Measurements from ENCODE around the gene NRXN3. TPM values are rescaled to one million over a fixed set of nuclear protein-coding genes. Genes with fewer than 3 reads are reported as not detected.

Gene NRXN3
- total RNA-seq (2014; rRNA removed; shearing (Covaris generic)) (not detected in 2 replicates), total RNA-seq (2022) (not detected in 2 replicates), Bru-seq, nascent RNA (percentile 1 among the genes with signal in this experiment), BruChase-seq, experiment 1, labeled RNA remaining after a 6-hour chase (percentile 2 among the genes with signal in this experiment), BruChase-seq, experiment 2, labeled RNA remaining after a 2-hour chase (percentile 5 among the genes with signal in this experiment)
- long read RNA-seq: 0 reads

DNA sequence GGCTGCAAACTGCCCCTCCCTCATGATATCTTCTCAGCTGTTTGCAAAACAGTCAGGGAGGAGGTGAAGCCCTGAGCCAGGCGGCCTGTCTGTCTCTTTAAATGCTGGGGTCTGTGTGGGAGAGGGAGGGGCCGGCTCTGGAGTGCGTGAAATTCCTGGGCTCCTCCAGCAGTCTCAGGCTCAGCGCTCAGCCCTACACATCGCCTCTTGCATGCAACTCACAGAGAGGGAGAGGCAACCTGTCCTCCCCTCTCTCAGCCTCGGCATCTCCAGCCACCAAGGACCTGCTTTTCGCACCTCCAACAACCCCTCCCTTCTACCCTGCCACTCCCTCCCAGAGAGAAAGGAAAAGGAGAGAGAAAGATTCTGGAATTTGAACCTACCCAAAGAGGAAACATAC lies at the start of gene NRXN3:
NRXN3 (plus strand) TSS at position 171 of the 400 bp plus-strand sequence. CDS start 72,721 bp downstream, outside the sequence.
- no TSS peak for BruUV-seq (replicated peaks)
- intact Hi-C loops (cut with micrococcal nuclease; ENCODE audit: unreplicated experiment): no loop called here
- Histone ChIP-seq H3K9me2 (ENCODE audit: insufficient read depth, low read length) (no peaks in the 10 kb centered on the region), H2AFZ (ENCODE audit: low read length) (no peak within 1 kb of the TSS), H3K36me3 (ENCODE audit: insufficient read depth, low read length) (no peaks in the 10 kb centered on the region), H3K27ac (ENCODE audit: low read depth, low read length, poor library complexity, severe bottlenecking) (no peak within 1 kb of the TSS), H3K4me2 (ENCODE audit: low read length) (no peak within 1 kb of the TSS), H3K4me1 (ENCODE audit: insufficient read depth, low read length, poor library complexity, severe bottlenecking) (no peaks in the 10 kb centered on the region), H3K79me2 (ENCODE audit: insufficient read depth, low read depth, low read length) (no peaks in the 10 kb centered on the region), H3K9me3 (ENCODE audit: low read length) (no peaks in the 10 kb centered on the region), H4K20me1 (ENCODE audit: insufficient read depth, low read length) (no peaks in the 10 kb centered on the region), H3K4me3 (ENCODE audit: low read depth, low read length, poor library complexity, severe bottlenecking) (no peak within 1 kb of the TSS)
- DNase-seq (ENCODE audit: low spot score): no peak
- TF ChIP-seq, protein P1, sequence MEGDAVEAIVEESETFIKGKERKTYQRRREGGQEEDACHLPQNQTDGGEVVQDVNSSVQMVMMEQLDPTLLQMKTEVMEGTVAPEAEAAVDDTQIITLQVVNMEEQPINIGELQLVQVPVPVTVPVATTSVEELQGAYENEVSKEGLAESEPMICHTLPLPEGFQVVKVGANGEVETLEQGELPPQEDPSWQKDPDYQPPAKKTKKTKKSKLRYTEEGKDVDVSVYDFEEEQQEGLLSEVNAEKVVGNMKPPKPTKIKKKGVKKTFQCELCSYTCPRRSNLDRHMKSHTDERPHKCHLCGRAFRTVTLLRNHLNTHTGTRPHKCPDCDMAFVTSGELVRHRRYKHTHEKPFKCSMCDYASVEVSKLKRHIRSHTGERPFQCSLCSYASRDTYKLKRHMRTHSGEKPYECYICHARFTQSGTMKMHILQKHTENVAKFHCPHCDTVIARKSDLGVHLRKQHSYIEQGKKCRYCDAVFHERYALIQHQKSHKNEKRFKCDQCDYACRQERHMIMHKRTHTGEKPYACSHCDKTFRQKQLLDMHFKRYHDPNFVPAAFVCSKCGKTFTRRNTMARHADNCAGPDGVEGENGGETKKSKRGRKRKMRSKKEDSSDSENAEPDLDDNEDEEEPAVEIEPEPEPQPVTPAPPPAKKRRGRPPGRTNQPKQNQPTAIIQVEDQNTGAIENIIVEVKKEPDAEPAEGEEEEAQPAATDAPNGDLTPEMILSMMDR (conservative IDR thresholded peaks at IDR 0.05; ENCODE audit: low read length): no peak
- no peak for TF ChIP-seq EZH2phosphoT487 (IDR thresholded peaks at IDR 0.05; ENCODE audit: borderline replicate concordance, low read depth, low read length)
- ChIA-PET CTCF (ENCODE audit: unreplicated experiment) (no interaction called here), POLR2A (no interaction called here)

DNA sequence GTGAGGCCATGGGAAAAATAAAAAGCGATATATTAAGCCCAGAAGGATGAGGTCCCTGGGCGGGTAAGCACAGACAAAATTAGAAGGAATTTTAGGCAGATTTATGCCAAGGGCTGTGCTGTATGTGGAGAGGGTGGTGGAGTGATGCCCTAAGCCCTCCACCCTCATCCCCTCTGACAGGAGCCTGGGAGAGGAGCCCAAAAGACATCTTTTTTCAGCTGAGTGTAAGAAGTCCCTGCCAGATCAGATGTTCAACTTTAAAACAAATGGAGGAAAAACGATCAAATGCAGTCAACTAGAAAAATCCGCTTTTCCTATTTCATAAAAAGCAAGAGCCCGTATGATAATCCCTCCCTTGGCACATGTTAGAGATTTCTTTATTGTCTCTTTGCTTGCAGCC lies 47.7 kb upstream of the NRXN3 start:
- Histone ChIP-seq H3K4me1 (ENCODE audit: insufficient read depth, low read length, poor library complexity, severe bottlenecking) (no peaks in the 10 kb centered on the region), H3K9me3 (ENCODE audit: low read length) (no peaks in the 10 kb centered on the region), H4K20me1 (ENCODE audit: insufficient read depth, low read length) (no peaks in the 10 kb centered on the region), H3K9me2 (ENCODE audit: insufficient read depth, low read length) (no peaks in the 10 kb centered on the region), H3K79me2 (ENCODE audit: insufficient read depth, low read depth, low read length) (no peaks in the 10 kb centered on the region), H2AFZ (ENCODE audit: low read length) (no peak overlapping the region), H3K4me2 (ENCODE audit: low read length) (no peak overlapping the region), H3K36me3 (ENCODE audit: insufficient read depth, low read length) (no peaks in the 10 kb centered on the region), H3K4me3 (ENCODE audit: low read depth, low read length, poor library complexity, severe bottlenecking) (no peak overlapping the region), H3K27ac (ENCODE audit: low read depth, low read length, poor library complexity, severe bottlenecking) (no peak overlapping the region)
- TF ChIP-seq, protein P1 (conservative IDR thresholded peaks at IDR 0.05; ENCODE audit: low read length): no peak
- no peak for TF ChIP-seq EZH2phosphoT487 (IDR thresholded peaks at IDR 0.05; ENCODE audit: borderline replicate concordance, low read depth, low read length)
- intact Hi-C loops (cut with micrococcal nuclease; ENCODE audit: unreplicated experiment): no loop called here
- ChIA-PET CTCF (ENCODE audit: unreplicated experiment) (no interaction called here), POLR2A (interaction anchor here (0.5 kb wide), 1 partner anchor 10 kb away, joined by 5 read pairs; no protein-coding TSS in a partner anchor)
- no TSS peak for BruUV-seq (replicated peaks)
- no peak for DNase-seq (ENCODE audit: low spot score)

DNA sequence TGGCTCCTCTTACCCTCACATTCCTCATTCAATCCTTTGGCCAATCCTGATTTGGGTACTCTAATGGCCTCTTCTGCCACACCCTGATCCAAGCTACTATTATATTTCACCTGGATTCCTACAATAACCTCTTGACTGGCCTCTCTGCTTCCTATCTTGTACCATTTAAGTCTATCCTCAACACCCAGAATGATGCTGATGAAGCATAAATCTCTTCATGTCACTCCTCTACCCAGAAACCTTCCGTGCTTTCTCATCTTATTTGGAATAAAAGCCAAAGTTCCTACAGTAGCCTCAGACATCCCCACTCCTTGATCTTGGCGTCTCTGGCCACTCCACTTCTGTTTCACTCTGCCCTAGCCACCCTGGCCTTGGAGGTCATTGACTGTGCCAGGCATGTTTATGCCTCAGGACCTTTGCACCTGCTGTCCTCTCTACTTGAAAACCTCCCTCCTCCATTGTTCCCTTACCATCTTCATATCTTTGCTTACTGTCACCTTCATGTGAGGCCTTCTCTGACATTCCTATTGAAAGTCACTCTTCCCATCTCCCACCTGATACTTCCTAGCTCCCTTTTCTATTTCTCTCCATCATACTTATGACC lies 46.4 kb upstream of the NRXN3 start:
- intact Hi-C loops (cut with micrococcal nuclease; ENCODE audit: unreplicated experiment): no loop called here
- no TSS peak for BruUV-seq (replicated peaks)

More for the DNA sequence above, 46.4 kb upstream of the NRXN3 start:
- Histone ChIP-seq H3K4me3 (ENCODE audit: low read depth, low read length, poor library complexity, severe bottlenecking) (no peak overlapping the region), H3K9me3 (ENCODE audit: low read length) (no peaks in the 10 kb centered on the region), H3K36me3 (ENCODE audit: insufficient read depth, low read length) (no peaks in the 10 kb centered on the region), H3K9me2 (ENCODE audit: insufficient read depth, low read length) (no peaks in the 10 kb centered on the region), H2AFZ (ENCODE audit: low read length) (no peak overlapping the region), H3K79me2 (ENCODE audit: insufficient read depth, low read depth, low read length) (no peaks in the 10 kb centered on the region), H4K20me1 (ENCODE audit: insufficient read depth, low read length) (no peaks in the 10 kb centered on the region), H3K4me2 (ENCODE audit: low read length) (no peak overlapping the region), H3K27ac (ENCODE audit: low read depth, low read length, poor library complexity, severe bottlenecking) (no peak overlapping the region), H3K4me1 (ENCODE audit: insufficient read depth, low read length, poor library complexity, severe bottlenecking) (no peaks in the 10 kb centered on the region)
- CTCF ChIA-PET (ENCODE audit: unreplicated experiment): no interaction called here
- no peak for DNase-seq (ENCODE audit: low spot score)
- TF ChIP-seq, protein P1 (conservative IDR thresholded peaks at IDR 0.05; ENCODE audit: low read length): no peak
- TF ChIP-seq EZH2phosphoT487 (IDR thresholded peaks at IDR 0.05; ENCODE audit: borderline replicate concordance, low read depth, low read length): no peak
- POLR2A ChIA-PET: no interaction called here
